ENCODE results near the gene HMG20A. TPM values are rescaled to one million over a fixed set of nuclear protein-coding genes. Genes with fewer than 3 reads are reported as not detected.

The HMG20A gene
- total RNA-seq, 2 donors from 2014 or later: 15.9 to 51.4 TPM

DNA sequence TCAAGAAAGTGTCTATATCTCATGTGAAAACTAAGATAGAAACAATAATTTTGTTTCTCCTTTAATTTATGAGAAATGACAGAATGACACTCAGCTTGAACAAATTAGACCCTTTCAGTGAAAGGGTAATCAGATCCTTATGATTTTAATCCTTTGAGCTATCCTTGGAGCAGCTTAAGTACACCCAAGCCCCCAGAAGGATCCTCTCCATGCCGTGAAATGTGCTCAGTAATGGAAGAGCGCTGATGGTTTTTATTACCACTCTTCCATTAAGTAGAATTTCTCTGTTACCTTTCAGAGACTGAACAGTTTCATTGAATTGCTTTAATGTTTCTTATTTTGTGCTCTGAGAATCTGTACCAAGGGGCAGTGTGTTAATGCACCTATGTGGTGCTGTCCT lies 54.3 kb downstream of the HMG20A start:
- Histone ChIP-seq H3K27me3 (replicated peaks; ENCODE audit: insufficient read depth) (no peaks in the 10 kb centered on the region), H3K27ac (no peak overlapping the region), H3K36me3 (no peaks in the 10 kb centered on the region), H3K4me1 (replicated peaks) (no peaks in the 10 kb centered on the region), H3K9me3 (no peaks in the 10 kb centered on the region), H3K4me3 (no peak overlapping the region)
- WGBS: 96% methylated on average over 2 of the region's 2 CpGs
- no peak for DNase-seq (ENCODE audit: low spot score)
- no peak for TF ChIP-seq POLR2AphosphoS5 (IDR thresholded peaks at IDR 0.05)
- TF ChIP-seq POLR2A (IDR thresholded peaks at IDR 0.05): no peak
- TF ChIP-seq CTCF (IDR thresholded peaks at IDR 0.05): no peak
- intact Hi-C loops (cut with DNase I): no loop called here

DNA sequence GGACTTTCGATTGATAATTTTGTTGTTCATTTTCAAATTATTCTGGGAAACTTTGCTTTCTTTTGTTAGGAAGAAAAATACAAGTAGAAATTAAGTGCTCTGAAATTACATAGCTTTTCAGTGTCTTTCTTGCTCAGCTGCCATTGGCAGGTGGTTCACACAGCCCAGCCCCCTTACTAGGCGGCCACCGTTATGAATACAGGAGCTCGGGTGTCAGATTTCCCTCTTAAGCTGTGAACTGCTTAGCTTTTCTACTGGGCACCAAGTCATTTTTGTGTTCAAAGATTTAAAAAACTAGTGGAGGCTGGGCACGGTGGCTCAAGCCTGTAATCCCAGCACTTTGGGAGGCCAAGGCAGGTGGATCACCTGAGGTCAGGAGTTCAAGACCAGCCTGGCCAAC lies 55.2 kb downstream of the HMG20A start:
- 63% methylated on average over 5 of the region's 5 CpGs for WGBS
- Histone ChIP-seq H3K9me3 (no peaks in the 10 kb centered on the region), H3K4me3 (no peak overlapping the region), H3K4me1 (replicated peaks) (no peaks in the 10 kb centered on the region), H3K27me3 (replicated peaks; ENCODE audit: insufficient read depth) (no peaks in the 10 kb centered on the region), H3K27ac (no peak overlapping the region), H3K36me3 (no peaks in the 10 kb centered on the region)
- no peak for TF ChIP-seq CTCF (IDR thresholded peaks at IDR 0.05)
- TF ChIP-seq POLR2AphosphoS5 (IDR thresholded peaks at IDR 0.05): no peak
- no peak for TF ChIP-seq POLR2A (IDR thresholded peaks at IDR 0.05)
- intact Hi-C loops (cut with DNase I): no loop called here
- DNase-seq (ENCODE audit: low spot score): no peak

DNA sequence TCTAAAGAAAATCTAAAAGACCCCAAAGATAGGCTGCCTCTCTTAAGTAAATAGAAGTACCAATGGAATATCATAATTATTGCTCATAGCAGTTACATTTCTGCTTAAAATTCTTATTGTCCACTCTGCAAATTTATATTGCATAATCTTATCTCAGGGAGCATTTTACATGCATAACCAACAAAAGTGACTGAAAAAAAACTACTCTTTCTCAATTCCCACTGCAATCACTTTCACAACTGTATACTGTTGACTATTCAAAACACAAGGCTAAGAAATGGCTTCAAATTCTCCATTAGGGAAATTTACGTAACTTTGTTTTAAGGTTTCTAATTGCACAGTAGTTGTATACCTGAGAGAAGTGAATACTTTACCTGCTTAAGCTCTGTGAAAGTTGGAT lies 56.3 kb downstream of the HMG20A start:
- Histone ChIP-seq H3K9me3 (no peaks in the 10 kb centered on the region), H3K36me3 (no peaks in the 10 kb centered on the region), H3K4me1 (replicated peaks) (no peaks in the 10 kb centered on the region), H3K27me3 (replicated peaks; ENCODE audit: insufficient read depth) (no peaks in the 10 kb centered on the region), H3K27ac (no peak overlapping the region), H3K4me3 (no peak overlapping the region)
- intact Hi-C loops (cut with DNase I): no loop called here
- WGBS: 100% methylated on average over 1 of the region's 1 CpG
- no peak for DNase-seq (ENCODE audit: low spot score)
- TF ChIP-seq POLR2AphosphoS5 (IDR thresholded peaks at IDR 0.05): no peak

DNA sequence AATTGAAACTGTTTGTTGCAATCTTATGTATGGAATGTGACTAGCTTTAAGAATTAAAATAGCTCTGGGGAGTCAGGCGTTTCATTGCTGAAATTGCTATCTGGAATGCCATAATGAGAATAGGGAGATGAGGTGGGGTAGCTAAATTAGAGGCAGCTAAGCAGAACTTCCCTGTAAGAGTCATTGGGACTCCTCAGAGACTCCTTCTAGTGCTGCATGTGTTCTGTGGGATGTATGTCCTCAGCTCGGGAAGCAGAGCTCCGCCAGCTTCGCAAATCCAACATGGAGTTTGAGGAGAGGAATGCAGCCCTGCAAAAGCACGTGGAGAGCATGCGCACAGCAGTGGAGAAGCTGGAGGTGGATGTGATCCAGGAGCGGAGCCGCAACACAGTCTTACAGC lies 57.4 kb downstream of the HMG20A start:
- intact Hi-C loops (cut with DNase I): no loop called here
- H3K9me3 ChIP-seq: no peaks in the 10 kb centered on the region
- TF ChIP-seq CTCF (IDR thresholded peaks at IDR 0.05) (no peak), POLR2A (IDR thresholded peaks at IDR 0.05) (no peak), POLR2AphosphoS5 (IDR thresholded peaks at IDR 0.05) (no peak)
- H3K27me3 ChIP-seq (replicated peaks; ENCODE audit: insufficient read depth): no peaks in the 10 kb centered on the region
- no peak for DNase-seq (ENCODE audit: low spot score)
- WGBS: 90% methylated on average over 8 of the region's 8 CpGs
- no peak overlapping the region for H3K27ac ChIP-seq
- no peaks in the 10 kb centered on the region for H3K36me3 ChIP-seq
- no peaks in the 10 kb centered on the region for H3K4me1 ChIP-seq (replicated peaks)
- H3K4me3 ChIP-seq: no peak overlapping the region

- Histone ChIP-seq H3K27ac (no peak overlapping the region), H3K4me3 (no peak overlapping the region), H3K36me3 (no peaks in the 10 kb centered on the region), H3K9me3 (no peaks in the 10 kb centered on the region), H3K27me3 (replicated peaks; ENCODE audit: insufficient read depth) (no peaks in the 10 kb centered on the region), H3K4me1 (replicated peaks) (no peaks in the 10 kb centered on the region)
- WGBS: 96% methylated on average over 3 of the region's 3 CpGs
- TF ChIP-seq POLR2A (IDR thresholded peaks at IDR 0.05): no peak
- TF ChIP-seq POLR2AphosphoS5 (IDR thresholded peaks at IDR 0.05): no peak
- TF ChIP-seq CTCF (IDR thresholded peaks at IDR 0.05): no peak
- intact Hi-C loops (cut with DNase I): no loop called here
- no peak for DNase-seq (ENCODE audit: low spot score)
Observed at GRCh38 chr15:77479015-77479414, 58.3 kb downstream of the HMG20A start.

Measured in prostate gland (tissue), 2 donors.